Measurements from ENCODE around the gene MIOX. TPM values are rescaled to one million over a fixed set of nuclear protein-coding genes. Genes with fewer than 3 reads are reported as not detected.

MIOX gene
- total and polyA plus RNA-seq, 2 experiments from 2014 or later, result not detected

GRCh38 chr22:50445071-50445879 lies 41.4 kb upstream of the MIOX start:
- Histone ChIP-seq H3K79me2 (replicated peaks; ENCODE audit: insufficient read depth) (no peaks in the 10 kb centered on the region), H3K27me3 (ENCODE audit: insufficient read depth) (no peaks in the 10 kb centered on the region), H3K36me3 (ENCODE audit: insufficient read depth) (no peaks in the 10 kb centered on the region), H2AFZ (no peak overlapping the region), H3K4me2 (no peak overlapping the region), H3K4me3 (no peak overlapping the region), H3K27ac (ENCODE audit: low read depth) (no peak overlapping the region), H3K9me2 (ENCODE audit: insufficient read depth) (no peaks in the 10 kb centered on the region), H3K4me1 (ENCODE audit: insufficient read depth) (no peaks in the 10 kb centered on the region; the same call in 1 of the 2 replicates), H4K20me1 (replicated peaks; ENCODE audit: insufficient read depth) (peaks cover 5% of the 10 kb centered on the region; the same call in 1 of the 2 replicates), H3F3A (replicated peaks; ENCODE audit: low read depth) (peaks cover 5% of the 10 kb centered on the region; the same call in 1 of the 2 replicates)
- peaks cover 21% of the 10 kb centered on the region for H3K36me3 Mint-ChIP-seq (ENCODE audit: low read depth)
- DNase-seq (ENCODE audit: low spot score), result peak; percentile 32
- H3K27me3 Mint-ChIP-seq (ENCODE audit: insufficient read depth, low read depth, poor library complexity), result peaks cover 31% of the 10 kb centered on the region
- H3K4me1 Mint-ChIP-seq, result peaks cover 17% of the 10 kb centered on the region
- ATAC-seq, result peak; percentile 8
- H3K9me3 Mint-ChIP-seq, result no peaks in the 10 kb centered on the region
- no peak overlapping the region for H3K4me3 Mint-ChIP-seq
- peak overlapping the region; percentile 59; the same call in 1 of the 2 replicates for H3K27ac Mint-ChIP-seq
- no peak for TF ChIP-seq ZNF331 (CRISPR knock-in tag; IDR thresholded peaks at IDR 0.05; ENCODE audit: low read depth)
- TF ChIP-seq POLR2AphosphoS5 (IDR thresholded peaks at IDR 0.05; ENCODE audit: low read depth), result 0 out of 2 replicates have a peak, but pooled peaks have one; percentile 2
- no peak for TF ChIP-seq ZNF462 (CRISPR knock-in tag; IDR thresholded peaks at IDR 0.05)
- TF ChIP-seq STAT1 (IDR thresholded peaks at IDR 0.05; ENCODE audit: unreplicated experiment), result no peak
